Ammon's horn (tissue), 1 donor: ENCODE data around the gene FKBP4.

ENCODE experiments used
- DNase-seq: peaks from one replicate; pipeline ENCODE4 v3.0.0-alpha.2; 2016; ENCODE audit warnings: low spot score

Gene FKBP4

DNA sequence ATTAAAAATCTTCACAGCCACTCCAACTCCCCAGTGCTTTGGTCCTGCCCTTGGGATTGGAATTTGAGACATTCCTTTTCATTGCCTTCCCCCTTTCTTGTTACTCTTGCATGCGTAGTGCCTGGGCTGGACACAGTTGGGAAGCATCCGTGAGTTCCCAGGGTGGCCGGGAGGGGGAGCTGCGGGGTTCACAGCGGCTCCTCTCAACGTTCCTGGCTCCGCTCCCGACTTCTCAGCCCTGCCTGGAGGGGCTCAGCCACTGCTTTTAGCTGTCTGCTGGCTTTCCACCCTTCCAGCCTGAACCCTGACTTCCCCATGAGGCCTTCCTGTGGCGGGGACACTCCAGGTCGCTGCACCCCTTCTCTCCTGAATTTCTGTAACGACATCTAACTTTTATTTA is 58.9 kb downstream of the FKBP4 start:
- DNase-seq, result peak; percentile 85
